ENCODE measurements around the gene PDZRN3.

The PDZRN3 gene

GRCh38 chr3:73552700-73553099 lies 72.0 kb downstream of the PDZRN3 start:
- no peak for DNase-seq

- DNase-seq, result no peak
Observed at GRCh38 chr3:73550032-73550431, 74.7 kb downstream of the PDZRN3 start.

GRCh38 chr3:73549051-73549600 lies 75.6 kb downstream of the PDZRN3 start:
- no peak for DNase-seq

- no peak for DNase-seq
Observed at GRCh38 chr3:73548436-73548835, 76.3 kb downstream of the PDZRN3 start.

GRCh38 chr3:73547427-73548248 lies 77.1 kb downstream of the PDZRN3 start:
- DNase-seq, result no peak

GRCh38 chr3:73546961-73547360 lies 77.8 kb downstream of the PDZRN3 start:
- DNase-seq, result no peak

GRCh38 chr3:73543412-73543811 lies 81.3 kb downstream of the PDZRN3 start:
- no peak for DNase-seq

- DNase-seq, result no peak
Observed at GRCh38 chr3:73542136-73542535, 82.6 kb downstream of the PDZRN3 start.

GRCh38 chr3:73540969-73541740 lies 83.6 kb downstream of the PDZRN3 start:
- DNase-seq, result no peak

- no peak for DNase-seq
Observed at GRCh38 chr3:73538486-73538885, 86.3 kb downstream of the PDZRN3 start.

GRCh38 chr3:73536952-73537351 lies 87.8 kb downstream of the PDZRN3 start:
- no peak for DNase-seq

- DNase-seq, result no peak
Observed at GRCh38 chr3:73536336-73536895, 88.3 kb downstream of the PDZRN3 start.

GRCh38 chr3:73535931-73536330 lies 88.8 kb downstream of the PDZRN3 start:
- no peak for DNase-seq

- DNase-seq, result no peak
Observed at GRCh38 chr3:73535137-73535536, 89.6 kb downstream of the PDZRN3 start.

- no peak for DNase-seq
Observed at GRCh38 chr3:73530022-73530396, 94.7 kb downstream of the PDZRN3 start.

- no peak for DNase-seq
Observed at GRCh38 chr3:73529308-73530021, 95.3 kb downstream of the PDZRN3 start.

- DNase-seq, result no peak
Observed at GRCh38 chr3:73525591-73525990, 99.2 kb downstream of the PDZRN3 start.

- DNase-seq, result no peak
Observed at GRCh38 chr3:73523661-73524060, 101.1 kb downstream of the PDZRN3 start.

GRCh38 chr3:73521734-73522336 lies 102.9 kb downstream of the PDZRN3 start:
- no peak for DNase-seq

GRCh38 chr3:73520931-73521461 lies 103.7 kb downstream of the PDZRN3 start:
- no peak for DNase-seq

GRCh38 chr3:73516631-73517030 lies 108.1 kb downstream of the PDZRN3 start:
- no peak for DNase-seq

- no peak for DNase-seq
Observed at GRCh38 chr3:73513260-73513659, 111.5 kb downstream of the PDZRN3 start.
